DND-41 (cell line): Measurements from ENCODE around the gene MLLT6.

Source experiments
- EZH2 ChIP-seq: IDR thresholded peaks from 3 replicates; pipeline ENCODE4 v1.6.1; 2012; ENCODE audit warnings: borderline replicate concordance, low read depth, mild to moderate bottlenecking, moderate library complexity, low read length, inconsistent platforms; ENCODE audit not compliant: severe bottlenecking
- TF ChIP-seq, protein P1 (sequence below): IDR thresholded peaks from 2 replicates; pipeline ENCODE4 v1.5.1; 2012; ENCODE audit warnings: borderline replicate concordance, low read length, moderate library complexity, mild to moderate bottlenecking; ENCODE audit not compliant: poor library complexity, severe bottlenecking; ENCODE audit errors: extremely low read depth

GRCh38 chr17:38705523-38705802 is 390 bp downstream of the MLLT6 start:
- TF ChIP-seq, protein P1, sequence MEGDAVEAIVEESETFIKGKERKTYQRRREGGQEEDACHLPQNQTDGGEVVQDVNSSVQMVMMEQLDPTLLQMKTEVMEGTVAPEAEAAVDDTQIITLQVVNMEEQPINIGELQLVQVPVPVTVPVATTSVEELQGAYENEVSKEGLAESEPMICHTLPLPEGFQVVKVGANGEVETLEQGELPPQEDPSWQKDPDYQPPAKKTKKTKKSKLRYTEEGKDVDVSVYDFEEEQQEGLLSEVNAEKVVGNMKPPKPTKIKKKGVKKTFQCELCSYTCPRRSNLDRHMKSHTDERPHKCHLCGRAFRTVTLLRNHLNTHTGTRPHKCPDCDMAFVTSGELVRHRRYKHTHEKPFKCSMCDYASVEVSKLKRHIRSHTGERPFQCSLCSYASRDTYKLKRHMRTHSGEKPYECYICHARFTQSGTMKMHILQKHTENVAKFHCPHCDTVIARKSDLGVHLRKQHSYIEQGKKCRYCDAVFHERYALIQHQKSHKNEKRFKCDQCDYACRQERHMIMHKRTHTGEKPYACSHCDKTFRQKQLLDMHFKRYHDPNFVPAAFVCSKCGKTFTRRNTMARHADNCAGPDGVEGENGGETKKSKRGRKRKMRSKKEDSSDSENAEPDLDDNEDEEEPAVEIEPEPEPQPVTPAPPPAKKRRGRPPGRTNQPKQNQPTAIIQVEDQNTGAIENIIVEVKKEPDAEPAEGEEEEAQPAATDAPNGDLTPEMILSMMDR, result no peak
- no peak for TF ChIP-seq EZH2
